ENCODE results near the gene RPRD1B. TPM values are rescaled to one million over a fixed set of nuclear protein-coding genes. Genes with fewer than 3 reads are reported as not detected.

Gene RPRD1B
- polyA plus RNA-seq, 1 of the 3 experiments (the other 2 are of a cell fraction): 11.8 TPM

- TF ChIP-seq FOXM1 (IDR thresholded peaks at IDR 0.05; ENCODE audit: low read depth) (no peak), RCOR1 (IDR thresholded peaks at IDR 0.05; ENCODE audit: low read length) (no peak)
These were observed 40.6 kb upstream of the RPRD1B start (continued) for GRCh38 chr20:37992802-37993409.

- H2AFZ ChIP-seq (ENCODE audit: low read depth): no peak overlapping the region
- no peak overlapping the region for H3K27ac ChIP-seq (ENCODE audit: low read depth in 2 of 2, low read length in 1 of 2)
- H3K9me2 ChIP-seq: no peaks in the 10 kb centered on the region
- no peak overlapping the region for H3K4me3 ChIP-seq (ENCODE audit: low read depth in 2 of 2, low read length in 1 of 2)
- no peak for TF ChIP-seq SMC3 (IDR thresholded peaks at IDR 0.05; ENCODE audit: low read depth, low read length)
- no peak for TF ChIP-seq IRF3 (IDR thresholded peaks at IDR 0.05; ENCODE audit: low read depth, low read length)
- no peak for TF ChIP-seq FOSL2 (IDR thresholded peaks at IDR 0.05; ENCODE audit: borderline replicate concordance, low read depth)
- no peak for TF ChIP-seq GATA2 (CRISPR knock-in tag; IDR thresholded peaks at IDR 0.05)
- TF ChIP-seq, protein P1, sequence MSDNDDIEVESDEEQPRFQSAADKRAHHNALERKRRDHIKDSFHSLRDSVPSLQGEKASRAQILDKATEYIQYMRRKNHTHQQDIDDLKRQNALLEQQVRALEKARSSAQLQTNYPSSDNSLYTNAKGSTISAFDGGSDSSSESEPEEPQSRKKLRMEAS (IDR thresholded peaks at IDR 0.05; ENCODE audit: low read depth): no peak
- TF ChIP-seq MEF2A (IDR thresholded peaks at IDR 0.05; ENCODE audit: borderline replicate concordance, low read depth): no peak
- TF ChIP-seq ZBTB33 (IDR thresholded peaks at IDR 0.05; ENCODE audit: borderline replicate concordance, low read depth): no peak
- H3K9ac ChIP-seq: no peak overlapping the region
- H3K9me3 ChIP-seq: no peaks in the 10 kb centered on the region
- no peaks in the 10 kb centered on the region for H3K27me3 ChIP-seq (ENCODE audit: insufficient read depth)
- DNase-seq: no peak
- no peaks in the 10 kb centered on the region for H3F3A ChIP-seq (replicated peaks; ENCODE audit: insufficient read depth)
- peaks cover 31 to 56% of the 10 kb centered on the region in 2 experiments for H3K36me3 ChIP-seq (replicated peaks in 1 of 2; ENCODE audit: control insufficient read depth in 1 of 2, insufficient read depth in 2 of 2, low read length in 1 of 2)
- H3K79me2 ChIP-seq (ENCODE audit: insufficient read depth): no peaks in the 10 kb centered on the region
- POLR2A ChIA-PET: no interaction called here
- no peak overlapping the region for H3K4me2 ChIP-seq
- no peaks in the 10 kb centered on the region for H4K20me1 ChIP-seq (ENCODE audit: insufficient read depth)
- peaks cover 4 to 37% of the 10 kb centered on the region in 2 experiments; a peak in 3 of 4 replicates for H3K4me1 ChIP-seq (ENCODE audit: control insufficient read depth in 1 of 2, insufficient read depth in 2 of 2, low read depth in 1 of 2, low read length in 1 of 2)
- 82% methylated on average over 4 of the region's 4 CpGs for WGBS (ENCODE audit: low lambda C conversion rate)
- CTCF ChIA-PET: interaction anchor here (0.7 to 5.6 kb wide), 10 partner anchors 12 to 429 kb away, joined by 3 to 65 read pairs (median 20); partner anchors contain the start of gene VSTM2L
These were observed 39.0 kb upstream of the RPRD1B start for GRCh38 chr20:37994512-37994911.

DNA sequence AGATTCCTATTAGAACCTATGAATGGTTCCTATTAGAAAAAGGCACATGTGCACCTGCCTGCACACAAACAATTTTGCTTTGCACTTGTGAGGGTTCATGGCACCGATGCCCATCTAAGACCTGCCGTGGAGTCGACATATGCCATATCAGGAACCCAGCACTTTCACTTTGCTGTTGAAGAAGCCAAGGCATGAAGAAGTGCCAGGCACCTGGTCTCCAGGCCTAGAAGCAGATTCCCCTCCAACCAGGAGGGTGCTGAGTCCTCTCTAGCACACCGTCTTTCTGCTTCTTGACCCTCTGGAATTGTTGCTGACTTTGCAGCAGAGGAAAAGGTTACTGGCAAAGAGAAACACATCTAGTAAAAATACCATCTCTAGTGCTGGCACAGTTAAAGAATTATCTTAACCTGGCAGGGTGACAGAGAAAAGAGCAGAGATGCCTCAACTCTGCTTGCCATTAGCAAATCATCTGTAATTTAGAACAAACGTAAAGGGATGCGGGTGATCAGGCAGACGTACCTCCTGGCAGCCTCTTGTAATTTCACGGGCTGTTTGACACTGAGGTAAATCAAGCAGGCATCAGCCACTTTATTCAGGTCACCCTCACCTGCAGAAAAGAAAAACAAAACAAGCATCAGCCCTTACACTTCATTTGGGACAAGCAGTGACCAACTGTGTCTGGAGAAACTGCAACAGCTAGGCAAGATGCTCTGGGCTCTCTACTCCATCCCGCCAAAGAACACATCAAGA is 37.5 kb upstream of the RPRD1B start:
- peaks cover 3% of the 10 kb centered on the region for H3F3A ChIP-seq (replicated peaks; ENCODE audit: insufficient read depth)
- H3K4me3 ChIP-seq (ENCODE audit: low read depth in 2 of 2, low read length in 1 of 2): no peak overlapping the region
- ChIA-PET CTCF (interaction anchor here (0.7 to 5.6 kb wide), 7 partner anchors 11 to 431 kb away, joined by 3 to 65 read pairs (median 5); partner anchors contain the start of gene VSTM2L), POLR2A (no interaction called here)
- H3K9me2 ChIP-seq: no peaks in the 10 kb centered on the region
- no peak overlapping the region for H2AFZ ChIP-seq (ENCODE audit: low read depth)
- H3K9me3 ChIP-seq: no peaks in the 10 kb centered on the region
- H3K36me3 ChIP-seq (replicated peaks in 1 of 2; ENCODE audit: control insufficient read depth in 1 of 2, insufficient read depth in 2 of 2, low read length in 1 of 2): peaks cover 36 to 67% of the 10 kb centered on the region in 2 experiments
- DNase-seq: no peak
- no peak overlapping the region for H3K4me2 ChIP-seq
- peaks cover 8 to 22% of the 10 kb centered on the region in 2 experiments; a peak in 3 of 4 replicates for H3K4me1 ChIP-seq (ENCODE audit: control insufficient read depth in 1 of 2, insufficient read depth in 2 of 2, low read depth in 1 of 2, low read length in 1 of 2)
- H3K9ac ChIP-seq: no peak overlapping the region
- no peaks in the 10 kb centered on the region for H3K79me2 ChIP-seq (ENCODE audit: insufficient read depth)
- H3K27me3 ChIP-seq (ENCODE audit: insufficient read depth): no peaks in the 10 kb centered on the region
- peaks cover 2% of the 10 kb centered on the region; the same call in 1 of the 2 replicates for H4K20me1 ChIP-seq (ENCODE audit: insufficient read depth)
- no peak overlapping the region for H3K27ac ChIP-seq (ENCODE audit: low read depth in 2 of 2, low read length in 1 of 2)
- no peak for TF ChIP-seq GATA2 (CRISPR knock-in tag; IDR thresholded peaks at IDR 0.05)
- TF ChIP-seq TCF12 (IDR thresholded peaks at IDR 0.05): no peak
- TF ChIP-seq GABPA (IDR thresholded peaks at IDR 0.05; ENCODE audit: low read depth): no peak
- TF ChIP-seq PBX3 (IDR thresholded peaks at IDR 0.05): no peak
- TF ChIP-seq RFX5 (IDR thresholded peaks at IDR 0.05; ENCODE audit: low read length): no peak
- no peak for TF ChIP-seq USF2 (IDR thresholded peaks at IDR 0.05; ENCODE audit: borderline replicate concordance, low read depth, low read length)
- WGBS (ENCODE audit: low lambda C conversion rate): 93% methylated on average over 9 of the region's 9 CpGs
